Upper lobe of right lung (tissue), 1 donor: ENCODE results near the gene NCLN. TPM values are rescaled to one million over a fixed set of nuclear protein-coding genes. Genes with fewer than 3 reads are reported as not detected.
"Not testable (repeated sequence)": the region's sequence is repeated elsewhere in the genome, so short reads cannot be mapped to it uniquely, and the experiment has no call there.

ENCODE experiments used
- ATAC-seq: fragments of 200-7000 bp; cut with Tn5 transposase; one replicate; pipeline ENCODE4 v1.9.1; 2020; ENCODE audit warnings: mild to moderate bottlenecking, moderate library complexity
- DNase-seq: peaks from one replicate; pipeline ENCODE4 v3.0.0-alpha.2; 2020
- H3K27ac ChIP-seq: fragments of 200-600 bp; one replicate; pipeline ENCODE4 v1.8.0; 2022
- H3K27me3 ChIP-seq: fragments of 200-600 bp; one replicate; pipeline ENCODE4 v1.8.0; 2022; ENCODE audit warnings: mild to moderate bottlenecking
- H3K36me3 ChIP-seq: fragments of 200-600 bp; one replicate; pipeline ENCODE4 v1.8.0; 2022
- H3K4me1 ChIP-seq: fragments of 200-600 bp; one replicate; pipeline ENCODE4 v1.8.0; 2022
- H3K4me3 ChIP-seq: fragments of 200-600 bp; one replicate; pipeline ENCODE4 v1.8.0; 2022; ENCODE audit warnings: mild to moderate bottlenecking
- H3K9me3 ChIP-seq: fragments of 200-600 bp; one replicate; pipeline ENCODE4 v1.8.0; 2022
- intact Hi-C: fragments of 100-400 bp; cut with DNase I; formaldehyde crosslinking; loops from one replicate; pipeline ENCODE4 v1.11.0; 2022
- total RNA-seq: library from RNA; stranded (reverse); fragmentation: NEBNext Ultra II Directional; extraction: Animal tissue kit (Norgen Biotek cat#: 25700); gene quantifications from one replicate; pipeline ENCODE4 v1.2.1, GENCODE V29; 2021
- TF ChIP-seq, protein P1 (sequence below): fragments of 200-600 bp; IDR thresholded peaks from one replicate; pipeline ENCODE4 v1.8.0; 2022; ENCODE audit warnings: antibody characterized with exemption
- donor health status: DM: no; HTN: yes; CAD: no; lungs with severe emphysema.

The NCLN gene
- total RNA-seq, 1 donor from 2014 or later, result 71.4 TPM

DNA sequence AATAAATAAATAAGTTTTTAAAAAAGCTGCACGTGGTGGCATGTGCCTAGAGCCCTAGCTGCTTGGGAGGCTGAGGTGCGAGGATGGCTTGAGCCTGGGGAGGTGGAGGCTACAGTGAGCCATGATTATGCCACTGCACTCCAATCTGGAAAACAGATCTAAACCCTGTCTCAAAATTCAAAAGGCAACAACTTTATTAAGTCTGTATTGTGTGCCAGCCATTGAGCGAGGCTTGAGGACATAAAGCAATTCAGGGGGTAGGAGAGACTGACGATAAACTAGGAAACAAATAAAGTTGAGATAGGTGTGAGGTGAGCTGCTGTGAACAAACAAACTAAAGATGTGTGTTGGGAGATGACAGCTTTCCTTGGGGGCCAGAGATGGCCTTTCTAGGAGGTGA is 47.4 kb downstream of the NCLN start:
- ATAC-seq (no peak), DNase-seq (no peak)
- H3K9me3 ChIP-seq, result no peaks in the 10 kb centered on the region
- no peak overlapping the region for H3K4me3 ChIP-seq
- intact Hi-C loops, result no loop called here
- no peaks in the 10 kb centered on the region for H3K4me1 ChIP-seq
- H3K27ac ChIP-seq, result no peak overlapping the region
- H3K27me3 ChIP-seq, result peaks cover 14% of the 10 kb centered on the region
- no peaks in the 10 kb centered on the region for H3K36me3 ChIP-seq
- TF ChIP-seq, protein P1, sequence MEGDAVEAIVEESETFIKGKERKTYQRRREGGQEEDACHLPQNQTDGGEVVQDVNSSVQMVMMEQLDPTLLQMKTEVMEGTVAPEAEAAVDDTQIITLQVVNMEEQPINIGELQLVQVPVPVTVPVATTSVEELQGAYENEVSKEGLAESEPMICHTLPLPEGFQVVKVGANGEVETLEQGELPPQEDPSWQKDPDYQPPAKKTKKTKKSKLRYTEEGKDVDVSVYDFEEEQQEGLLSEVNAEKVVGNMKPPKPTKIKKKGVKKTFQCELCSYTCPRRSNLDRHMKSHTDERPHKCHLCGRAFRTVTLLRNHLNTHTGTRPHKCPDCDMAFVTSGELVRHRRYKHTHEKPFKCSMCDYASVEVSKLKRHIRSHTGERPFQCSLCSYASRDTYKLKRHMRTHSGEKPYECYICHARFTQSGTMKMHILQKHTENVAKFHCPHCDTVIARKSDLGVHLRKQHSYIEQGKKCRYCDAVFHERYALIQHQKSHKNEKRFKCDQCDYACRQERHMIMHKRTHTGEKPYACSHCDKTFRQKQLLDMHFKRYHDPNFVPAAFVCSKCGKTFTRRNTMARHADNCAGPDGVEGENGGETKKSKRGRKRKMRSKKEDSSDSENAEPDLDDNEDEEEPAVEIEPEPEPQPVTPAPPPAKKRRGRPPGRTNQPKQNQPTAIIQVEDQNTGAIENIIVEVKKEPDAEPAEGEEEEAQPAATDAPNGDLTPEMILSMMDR, result no peak

DNA sequence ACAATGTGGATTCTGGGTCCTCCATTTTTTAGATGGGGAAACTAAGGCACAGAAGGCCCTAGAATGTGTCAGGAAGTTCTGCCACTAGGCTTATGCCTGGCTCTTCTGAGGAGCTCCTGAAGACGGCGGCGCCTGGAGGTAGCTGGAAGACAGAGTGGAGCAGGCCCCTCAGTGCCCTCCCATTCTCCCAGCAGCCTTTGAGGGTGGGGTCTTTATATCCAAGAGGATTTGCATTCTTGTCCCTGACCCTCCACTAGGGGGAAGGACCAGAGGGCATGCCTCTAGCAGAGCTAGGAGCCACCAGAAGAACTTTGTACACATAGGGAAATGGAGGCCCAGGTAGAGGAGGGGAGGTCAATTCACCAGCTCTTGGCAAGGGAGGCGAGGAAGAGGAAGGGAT is 48.1 kb downstream of the NCLN start:
- H3K27ac ChIP-seq, result no peak overlapping the region
- no peaks in the 10 kb centered on the region for H3K4me1 ChIP-seq
- H3K36me3 ChIP-seq, result no peaks in the 10 kb centered on the region
- H3K9me3 ChIP-seq, result no peaks in the 10 kb centered on the region
- no peak overlapping the region for H3K4me3 ChIP-seq
- DNase-seq (no peak), ATAC-seq (no peak)
- peaks cover 10% of the 10 kb centered on the region for H3K27me3 ChIP-seq
- intact Hi-C loops, result no loop called here
- TF ChIP-seq, protein P1, result no peak

DNA sequence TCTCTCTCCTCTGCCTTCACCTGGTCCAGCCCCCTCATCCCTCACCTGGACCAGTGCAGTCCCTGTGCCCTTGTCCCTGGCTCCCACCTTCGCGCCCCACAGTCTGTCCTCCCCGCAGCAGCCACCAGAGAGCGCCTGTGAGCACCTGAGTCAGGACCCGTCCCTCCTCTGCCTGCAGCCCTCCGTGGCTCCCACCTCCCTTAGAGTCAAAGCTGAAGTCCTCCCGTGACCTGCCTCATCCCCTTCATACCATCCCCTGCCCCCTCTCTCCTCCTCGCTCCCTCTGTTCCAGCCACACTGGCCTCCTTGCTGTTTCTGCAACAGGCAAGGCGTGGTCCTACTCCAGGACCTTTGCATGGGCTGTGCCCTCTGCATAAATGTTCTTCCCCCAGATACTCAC is 49.1 kb downstream of the NCLN start:
- H3K4me1 ChIP-seq, result no peaks in the 10 kb centered on the region
- intact Hi-C loops, result no loop called here
- H3K9me3 ChIP-seq, result no peaks in the 10 kb centered on the region
- no peak for DNase-seq
- no peaks in the 10 kb centered on the region for H3K36me3 ChIP-seq
- H3K27ac ChIP-seq, result no peak overlapping the region
- no peak overlapping the region for H3K4me3 ChIP-seq
- TF ChIP-seq, protein P1, result no peak
- H3K27me3 ChIP-seq, result peaks cover under 1% of the 10 kb centered on the region
- ATAC-seq, result no peak

DNA sequence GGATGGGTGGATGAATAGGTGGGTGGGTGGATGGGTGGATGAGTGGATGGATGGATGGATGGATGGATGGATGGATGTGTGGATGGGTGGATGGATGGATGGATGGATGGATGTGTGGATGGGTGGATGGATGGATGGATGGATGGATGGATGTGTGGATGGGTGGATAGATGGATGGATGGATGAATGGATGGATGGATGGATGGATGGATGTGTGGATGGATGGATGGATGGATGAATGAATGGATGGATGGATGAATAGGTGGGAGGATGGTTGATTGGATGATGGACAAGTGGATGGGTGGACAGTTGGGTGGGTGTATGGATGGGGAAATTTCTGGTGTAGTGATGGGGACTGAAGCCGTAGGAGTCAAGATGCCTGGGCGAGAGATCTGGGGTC is 49.9 kb downstream of the NCLN start:
- H3K27me3 ChIP-seq, H3K27ac ChIP-seq, H3K4me3 ChIP-seq, intact Hi-C loops, ATAC-seq, H3K4me1 ChIP-seq, H3K9me3 ChIP-seq, H3K36me3 ChIP-seq, DNase-seq: not testable (repeated sequence)

- no peaks in the 10 kb centered on the region for H3K36me3 ChIP-seq
- no peak overlapping the region for H3K27ac ChIP-seq
- H3K9me3 ChIP-seq, result no peaks in the 10 kb centered on the region
- no peak for DNase-seq
- intact Hi-C loops, result no loop called here
- no peak overlapping the region for H3K4me3 ChIP-seq
- TF ChIP-seq, protein P1, result no peak
- ATAC-seq, result no peak
- H3K27me3 ChIP-seq, result no peaks in the 10 kb centered on the region
- no peaks in the 10 kb centered on the region for H3K4me1 ChIP-seq
These were observed 50.5 kb downstream of the NCLN start for GRCh38 chr19:3236272-3236671.

GRCh38 chr19:3238066-3238561 is 52.4 kb downstream of the NCLN start:
- Histone ChIP-seq H3K4me1 (no peaks in the 10 kb centered on the region), H3K27me3 (no peaks in the 10 kb centered on the region), H3K9me3 (no peaks in the 10 kb centered on the region), H3K4me3 (no peak overlapping the region), H3K36me3 (no peaks in the 10 kb centered on the region), H3K27ac (no peak overlapping the region)
- ATAC-seq, result no peak
- no peak for DNase-seq
- intact Hi-C loops, result no loop called here
- TF ChIP-seq, protein P1, result no peak
